Endodermal cell (in vitro differentiated cells): ENCODE results near the gene SPTLC3. TPM values are rescaled to one million over a fixed set of nuclear protein-coding genes. Genes with fewer than 3 reads are reported as not detected.

ENCODE experiments used
- DNase-seq: peaks from one replicate; pipeline ENCODE4 v3.0.0-alpha.2; 2017
- H3K27ac ChIP-seq: 2 replicates; pipeline ENCODE4 v1.5.1; 2013; ENCODE audit warnings: mild to moderate bottlenecking, low read depth, low read length, moderate library complexity
- H3K27me3 ChIP-seq: 2 replicates; pipeline ENCODE4 v1.6.1; 2013; ENCODE audit warnings: mild to moderate bottlenecking, low read length, moderate library complexity; ENCODE audit not compliant: insufficient read depth, control insufficient read depth, poor library complexity, severe bottlenecking
- H3K36me3 ChIP-seq: 2 replicates; pipeline ENCODE4 v1.7.0; 2013; ENCODE audit warnings: mild to moderate bottlenecking, low read length, moderate library complexity; ENCODE audit not compliant: control insufficient read depth, insufficient read depth
- H3K4me1 ChIP-seq: one replicate; pipeline ENCODE4 v1.7.0; 2013; ENCODE audit warnings: low read length; ENCODE audit not compliant: control insufficient read depth, insufficient read depth
- H3K4me3 ChIP-seq: 2 replicates; pipeline ENCODE4 v1.5.1; 2013; ENCODE audit warnings: mild to moderate bottlenecking, low read length, moderate library complexity
- H3K9ac ChIP-seq: 2 replicates; pipeline ENCODE4 v1.6.1; 2013; ENCODE audit warnings: mild to moderate bottlenecking, low read length, moderate library complexity; ENCODE audit not compliant: poor library complexity, severe bottlenecking; ENCODE audit errors: extremely low read depth
- H3K9me3 ChIP-seq: 2 replicates; pipeline ENCODE4 v1.6.1; 2013; ENCODE audit warnings: mild to moderate bottlenecking, low read length, moderate library complexity; ENCODE audit not compliant: control insufficient read depth
- H3K27ac Mint-ChIP-seq: 2 replicates; pipeline ENCODE4 v1.8.0; 2020; ENCODE audit warnings: mixed read lengths
- H3K27me3 Mint-ChIP-seq: 2 replicates; pipeline ENCODE4 v1.8.0; 2021; ENCODE audit warnings: mild to moderate bottlenecking, mixed read lengths; ENCODE audit not compliant: insufficient read depth
- H3K36me3 Mint-ChIP-seq: 2 replicates; pipeline ENCODE4 v1.8.0; 2020; ENCODE audit warnings: low read depth, mixed read lengths
- H3K4me1 Mint-ChIP-seq: 2 replicates; pipeline ENCODE4 v1.8.0; 2020; ENCODE audit warnings: mixed read lengths
- H3K4me3 Mint-ChIP-seq: 2 replicates; pipeline ENCODE4 v1.8.0; 2020; ENCODE audit warnings: mild to moderate bottlenecking, moderate library complexity, mixed read lengths
- H3K9me3 Mint-ChIP-seq: 2 replicates; pipeline ENCODE4 v1.8.0; 2020; ENCODE audit warnings: mild to moderate bottlenecking, mixed read lengths
- CTCF ChIP-seq: fragments of 200-600 bp; sonication (generic); conservative IDR thresholded peaks from 2 replicates; pipeline ENCODE4 v1.5.0; 2021; ENCODE audit warnings: antibody characterized with exemption, mild to moderate bottlenecking
- WGBS, 2 experiments: methylation state at CpG; one replicate each; pipeline versions ENCODE4 v1.1.5 to v1.1.7; 2013; ENCODE audit warnings: missing lambda C conversion rate in 2 of 2, mixed read lengths in 1 of 2; ENCODE audit not compliant: insufficient coverage in 1 of 2, insufficient read length in 1 of 2; 5-methylcytosine and 5-hydroxymethylcytosine counted together
- total RNA-seq, 2 donors: library from RNA; stranded (reverse); fragmentation: NEBNext Ultra II Directional in 1 of 2; extraction: Animal tissue kit (Norgen Biotek cat#: 25700) in 1 of 2; gene quantifications; 2 replicates in 1 of 2; 3 replicates in 1 of 2; pipeline ENCODE4 v1.2.1, GENCODE V29; 2021

Gene SPTLC3
- total RNA-seq, 2 donors from 2014 or later, result 1.6 TPM

- H3K27me3 Mint-ChIP-seq, result no peaks in the 10 kb centered on the region
- Histone ChIP-seq H3K4me3 (no peak overlapping the region), H3K27me3 (no peaks in the 10 kb centered on the region), H3K27ac (no peak overlapping the region), H3K4me1 (no peaks in the 10 kb centered on the region), H3K9me3 (no peaks in the 10 kb centered on the region), H3K36me3 (no peaks in the 10 kb centered on the region), H3K9ac (no peak overlapping the region)
- H3K4me1 Mint-ChIP-seq, result no peaks in the 10 kb centered on the region
- WGBS, 2 experiments, result 82 to 87% methylated on average over 4 of the region's 4 CpGs
- no peak for DNase-seq
- H3K9me3 Mint-ChIP-seq, result no peaks in the 10 kb centered on the region
- no peak for TF ChIP-seq CTCF
- H3K4me3 Mint-ChIP-seq, result no peak overlapping the region
- H3K36me3 Mint-ChIP-seq, result no peaks in the 10 kb centered on the region
- no peak overlapping the region for H3K27ac Mint-ChIP-seq
These were observed 149.6 kb downstream of the SPTLC3 start for GRCh38 chr20:13158369-13158768.

GRCh38 chr20:13159889-13160288, 151.1 kb downstream of the SPTLC3 start:
- TF ChIP-seq CTCF, result no peak
- Histone ChIP-seq H3K27ac (no peak overlapping the region), H3K36me3 (no peaks in the 10 kb centered on the region), H3K4me3 (no peak overlapping the region), H3K9ac (no peak overlapping the region), H3K9me3 (no peaks in the 10 kb centered on the region), H3K4me1 (no peaks in the 10 kb centered on the region), H3K27me3 (no peaks in the 10 kb centered on the region)
- DNase-seq, result no peak
- no peak overlapping the region for H3K4me3 Mint-ChIP-seq
- WGBS, 2 experiments, result 88 to 93% methylated on average over 8 to 9 of the region's 9 CpGs
- H3K9me3 Mint-ChIP-seq, result no peaks in the 10 kb centered on the region
- no peaks in the 10 kb centered on the region for H3K27me3 Mint-ChIP-seq
- H3K27ac Mint-ChIP-seq, result no peak overlapping the region
- no peaks in the 10 kb centered on the region for H3K36me3 Mint-ChIP-seq
- H3K4me1 Mint-ChIP-seq, result no peaks in the 10 kb centered on the region

- no peak overlapping the region for H3K27ac ChIP-seq
- H3K27me3 ChIP-seq, result no peaks in the 10 kb centered on the region
- no peaks in the 10 kb centered on the region for H3K9me3 ChIP-seq
- H3K4me3 ChIP-seq, result no peak overlapping the region
- TF ChIP-seq CTCF, result no peak
- Mint-ChIP-seq H3K4me3 (no peak overlapping the region), H3K36me3 (no peaks in the 10 kb centered on the region), H3K9me3 (no peaks in the 10 kb centered on the region), H3K27ac (no peak overlapping the region), H3K27me3 (no peaks in the 10 kb centered on the region), H3K4me1 (no peaks in the 10 kb centered on the region)
- no peaks in the 10 kb centered on the region for H3K36me3 ChIP-seq
- H3K9ac ChIP-seq, result no peak overlapping the region
- WGBS, 2 experiments, result 83 to 85% methylated on average over 4 of the region's 4 CpGs
- H3K4me1 ChIP-seq, result no peaks in the 10 kb centered on the region
- no peak for DNase-seq
These were observed 156.4 kb downstream of the SPTLC3 start for GRCh38 chr20:13165203-13165602.
